Kidney epithelial cell (primary cell): ENCODE measurements around the gene HOMER2. TPM values are rescaled to one million over a fixed set of nuclear protein-coding genes. Genes with fewer than 3 reads are reported as not detected.
"Not testable (repeated sequence)": the region's sequence is repeated elsewhere in the genome, so short reads cannot be mapped to it uniquely, and the experiment has no call there.

ENCODE experiments used
- DNase-seq: peaks from one replicate; pipeline ENCODE4 v3.0.0-alpha.2; 2010; ENCODE audit warnings: low read depth
- H3K27me3 ChIP-seq: 2 replicates; pipeline ENCODE4 v1.6.0; 2011; ENCODE audit warnings: low read length; ENCODE audit not compliant: control insufficient read depth, insufficient read depth
- H3K36me3 ChIP-seq: 2 replicates; pipeline ENCODE4 v1.5.1; 2011; ENCODE audit warnings: low read length; ENCODE audit not compliant: control insufficient read depth, insufficient read depth
- H3K4me3 ChIP-seq: 2 replicates; pipeline ENCODE4 v1.5.1; 2011; ENCODE audit warnings: low read depth, mild to moderate bottlenecking, control low read depth, low read length
- total RNA-seq: library from RNA; depleted of rRNA; stranded (reverse); fragments of >200 nt; gene quantifications from 2 replicates; pipeline ENCODE4 v1.2.3, GENCODE V29; 2015
- TF ChIP-seq, protein P1 (sequence below): IDR thresholded peaks from 2 replicates; pipeline ENCODE4 v1.5.1; 2011; ENCODE audit warnings: mild to moderate bottlenecking, moderate library complexity, low read length, control low read depth, inconsistent platforms; ENCODE audit not compliant: insufficient read depth, poor library complexity, severe bottlenecking

Gene HOMER2
- total RNA-seq, 1 donor from 2014 or later = 56.4 TPM

DNA sequence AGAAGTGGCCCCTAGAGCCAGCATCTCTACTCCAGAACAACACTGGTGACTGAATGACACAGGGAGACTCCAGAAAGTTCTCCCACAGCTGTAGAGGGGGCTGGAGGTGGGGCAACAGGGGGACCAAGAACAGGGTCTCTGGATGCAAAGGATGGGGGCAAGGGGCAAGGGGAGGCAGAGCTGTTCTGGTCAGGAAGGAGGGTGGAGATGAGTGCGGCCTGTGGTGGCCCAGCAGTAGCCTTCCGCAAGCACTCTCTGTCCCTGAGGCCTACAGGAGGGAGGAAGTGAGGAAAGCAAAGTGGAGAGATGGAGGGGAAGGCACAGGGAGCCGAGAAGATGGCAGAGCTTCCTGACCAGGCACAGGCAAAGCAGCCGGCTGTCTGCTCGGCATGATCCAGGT, 56.5 kb downstream of the HOMER2 start:
- no peak for DNase-seq
- Histone ChIP-seq H3K36me3 (no peaks in the 10 kb centered on the region), H3K4me3 (no peak overlapping the region), H3K27me3 (no peaks in the 10 kb centered on the region)
- TF ChIP-seq, protein P1, sequence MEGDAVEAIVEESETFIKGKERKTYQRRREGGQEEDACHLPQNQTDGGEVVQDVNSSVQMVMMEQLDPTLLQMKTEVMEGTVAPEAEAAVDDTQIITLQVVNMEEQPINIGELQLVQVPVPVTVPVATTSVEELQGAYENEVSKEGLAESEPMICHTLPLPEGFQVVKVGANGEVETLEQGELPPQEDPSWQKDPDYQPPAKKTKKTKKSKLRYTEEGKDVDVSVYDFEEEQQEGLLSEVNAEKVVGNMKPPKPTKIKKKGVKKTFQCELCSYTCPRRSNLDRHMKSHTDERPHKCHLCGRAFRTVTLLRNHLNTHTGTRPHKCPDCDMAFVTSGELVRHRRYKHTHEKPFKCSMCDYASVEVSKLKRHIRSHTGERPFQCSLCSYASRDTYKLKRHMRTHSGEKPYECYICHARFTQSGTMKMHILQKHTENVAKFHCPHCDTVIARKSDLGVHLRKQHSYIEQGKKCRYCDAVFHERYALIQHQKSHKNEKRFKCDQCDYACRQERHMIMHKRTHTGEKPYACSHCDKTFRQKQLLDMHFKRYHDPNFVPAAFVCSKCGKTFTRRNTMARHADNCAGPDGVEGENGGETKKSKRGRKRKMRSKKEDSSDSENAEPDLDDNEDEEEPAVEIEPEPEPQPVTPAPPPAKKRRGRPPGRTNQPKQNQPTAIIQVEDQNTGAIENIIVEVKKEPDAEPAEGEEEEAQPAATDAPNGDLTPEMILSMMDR = no peak

DNA sequence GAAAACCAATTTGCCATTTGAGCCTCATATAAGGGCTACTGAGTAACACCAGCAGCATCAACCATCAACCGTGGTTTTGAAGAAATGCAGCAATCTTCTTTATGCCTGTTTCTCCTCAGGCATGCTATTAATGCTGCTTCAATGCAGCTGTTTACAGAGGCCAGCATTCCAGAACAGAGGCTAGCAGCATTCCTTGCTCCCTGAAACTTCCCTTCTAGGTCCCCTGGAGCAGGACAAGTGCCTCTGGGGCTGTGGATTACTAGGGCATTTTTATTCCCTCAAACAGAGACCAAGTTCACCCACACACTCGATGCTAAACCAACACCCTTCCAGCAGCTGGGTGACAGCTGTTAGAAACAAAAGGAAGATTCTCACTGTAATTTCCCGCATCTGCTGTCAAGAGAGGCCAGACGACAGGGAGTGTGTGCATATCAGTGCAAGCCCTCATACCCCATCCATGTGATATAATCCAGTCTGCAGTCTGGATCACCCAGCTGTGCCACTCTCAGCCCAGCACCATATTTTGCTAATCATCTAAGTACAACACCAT, 57.5 kb downstream of the HOMER2 start:
- TF ChIP-seq, protein P1 = no peak
- Histone ChIP-seq H3K36me3 (no peaks in the 10 kb centered on the region), H3K27me3 (no peaks in the 10 kb centered on the region), H3K4me3 (no peak overlapping the region)
- DNase-seq = no peak

- not testable (repeated sequence) for H3K4me3 ChIP-seq, H3K36me3 ChIP-seq, H3K27me3 ChIP-seq, DNase-seq
Measured at GRCh38 chr15:82893473-82893872, 59.0 kb downstream of the HOMER2 start.

- Histone ChIP-seq H3K36me3 (no peaks in the 10 kb centered on the region), H3K27me3 (no peaks in the 10 kb centered on the region), H3K4me3 (no peak overlapping the region)
- TF ChIP-seq, protein P1 = no peak
- DNase-seq = no peak
Measured at GRCh38 chr15:82892573-82892972, 59.9 kb downstream of the HOMER2 start.

GRCh38 chr15:82890995-82891390, 61.5 kb downstream of the HOMER2 start:
- Histone ChIP-seq H3K36me3 (no peaks in the 10 kb centered on the region), H3K27me3 (no peaks in the 10 kb centered on the region), H3K4me3 (no peak overlapping the region)
- DNase-seq = no peak
- TF ChIP-seq, protein P1 = no peak

DNA sequence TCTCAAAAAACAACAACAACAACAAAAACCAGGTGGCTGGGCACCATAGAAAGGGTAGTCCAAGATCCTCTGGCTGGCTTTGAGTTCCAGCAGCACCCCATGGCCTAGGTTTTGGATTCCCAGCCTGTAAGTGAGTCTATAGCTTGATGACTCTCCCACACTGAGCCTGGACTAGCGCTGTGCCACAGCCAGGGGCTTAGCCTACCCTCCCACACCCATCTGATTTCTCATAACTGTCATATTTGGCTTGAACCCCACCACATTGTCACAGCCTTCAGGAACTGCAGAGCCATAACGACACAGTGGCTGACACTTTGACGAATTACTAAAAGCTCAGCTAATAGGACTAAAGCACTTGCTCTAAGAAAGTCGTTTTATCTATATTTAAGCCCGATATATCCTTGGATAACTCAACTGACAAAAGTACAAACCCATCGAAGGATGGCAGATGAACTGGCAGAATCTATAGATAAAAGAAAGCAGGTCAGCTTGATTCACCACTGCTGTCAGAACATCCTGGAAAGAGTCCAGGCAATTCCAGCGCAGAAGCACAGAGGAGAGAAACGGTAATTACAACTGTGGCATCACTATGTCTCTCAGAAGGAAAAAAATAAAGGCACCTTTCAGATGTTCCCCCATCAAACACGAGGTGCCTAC, 62.1 kb downstream of the HOMER2 start:
- DNase-seq = no peak
- H3K36me3 ChIP-seq = no peaks in the 10 kb centered on the region
- no peaks in the 10 kb centered on the region for H3K27me3 ChIP-seq
- no peak overlapping the region for H3K4me3 ChIP-seq
- TF ChIP-seq, protein P1 = no peak
